GM18499 (cell line): ENCODE results near the gene VIT.

Source experiments
- ATAC-seq: cut with Tn5 transposase; IDR thresholded peaks from one replicate; pipeline ENCODE4 v1.9.1; 2021; ENCODE audit warnings: moderate number of reproducible peaks; ENCODE audit not compliant: insufficient read depth, unreplicated experiment

VIT gene

GRCh38 chr2:36750101-36750500 lies 53.6 kb downstream of the VIT start:
- no peak for ATAC-seq

GRCh38 chr2:36753706-36754221 lies 57.3 kb downstream of the VIT start:
- no peak for ATAC-seq

DNA sequence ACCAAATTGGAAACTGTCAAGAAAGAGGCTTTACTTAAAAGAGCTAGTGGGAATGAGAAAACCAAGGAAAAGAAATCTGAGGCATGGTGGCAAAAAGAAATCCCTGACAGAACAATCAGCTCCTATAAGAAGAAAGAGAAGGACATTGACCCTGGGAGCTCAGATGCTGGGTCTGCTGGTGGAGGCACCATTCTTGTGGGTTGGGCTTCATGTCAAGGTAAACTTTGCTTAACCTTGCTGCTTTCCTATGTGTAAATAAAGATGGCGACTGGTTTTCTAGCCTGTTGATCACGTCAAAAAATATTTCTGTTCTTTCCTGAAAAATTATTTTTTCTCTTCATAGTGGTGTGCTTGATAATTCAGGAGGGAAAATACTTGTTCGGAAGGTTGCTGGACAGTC lies 58.1 kb downstream of the VIT start:
- no peak for ATAC-seq

DNA sequence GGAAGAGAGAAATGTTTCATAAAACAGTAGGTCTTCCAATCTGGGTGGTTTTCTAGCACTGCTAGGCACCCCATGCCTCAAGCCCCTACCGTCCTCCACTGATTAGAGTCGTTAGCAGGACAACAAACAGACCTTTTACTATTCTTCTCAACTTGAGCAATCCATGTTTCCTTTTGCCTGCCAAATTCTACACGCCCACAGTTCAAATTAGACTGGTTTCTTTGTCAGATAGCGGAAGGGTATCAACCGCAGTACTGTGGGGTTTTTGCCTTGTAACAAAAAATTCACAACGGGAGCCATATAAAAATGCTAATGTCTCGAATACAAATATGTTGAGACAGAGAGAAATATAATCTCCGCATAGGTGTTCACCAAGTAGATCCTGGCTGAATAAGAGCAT lies 59.9 kb downstream of the VIT start:
- no peak for ATAC-seq

DNA sequence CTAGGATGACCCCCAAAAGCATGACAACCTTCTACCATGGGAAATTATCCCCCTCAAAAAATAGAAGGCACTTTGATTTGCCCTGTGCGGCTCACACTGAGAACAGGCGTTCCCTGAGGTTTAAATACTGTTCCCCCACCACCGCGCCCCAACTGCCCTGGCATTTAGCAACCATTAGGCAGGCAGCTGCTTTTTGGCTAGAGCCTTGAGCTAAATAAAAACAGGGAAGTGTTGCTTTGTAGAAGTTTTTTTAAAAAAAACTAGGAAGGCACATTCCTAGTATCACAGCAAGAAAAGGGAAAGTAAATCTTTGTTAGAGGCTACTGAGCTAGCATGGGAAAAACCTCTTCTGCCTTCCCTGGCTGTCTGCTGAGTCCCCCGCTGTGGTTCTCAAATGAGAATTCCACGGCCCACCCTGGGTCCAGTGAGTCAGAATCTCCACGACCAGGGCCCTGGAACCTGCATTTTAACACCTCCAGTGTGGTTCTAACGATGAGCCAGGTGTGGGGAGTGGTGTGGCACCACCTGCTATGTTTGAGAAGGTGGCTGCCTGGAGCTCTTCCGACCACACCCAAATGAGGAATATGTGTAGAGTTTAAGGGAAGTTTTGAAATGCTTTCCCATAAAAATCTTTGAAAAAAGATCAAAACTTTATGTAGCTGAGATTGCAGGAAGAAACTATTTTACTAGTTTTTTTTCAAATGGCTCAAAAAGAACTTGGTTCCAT lies 66.4 kb downstream of the VIT start:
- no peak for ATAC-seq

- no peak for ATAC-seq
These were observed 72.6 kb downstream of the VIT start for GRCh38 chr2:36769106-36769505.

GRCh38 chr2:36770542-36771287 lies 74.2 kb downstream of the VIT start:
- no peak for ATAC-seq

DNA sequence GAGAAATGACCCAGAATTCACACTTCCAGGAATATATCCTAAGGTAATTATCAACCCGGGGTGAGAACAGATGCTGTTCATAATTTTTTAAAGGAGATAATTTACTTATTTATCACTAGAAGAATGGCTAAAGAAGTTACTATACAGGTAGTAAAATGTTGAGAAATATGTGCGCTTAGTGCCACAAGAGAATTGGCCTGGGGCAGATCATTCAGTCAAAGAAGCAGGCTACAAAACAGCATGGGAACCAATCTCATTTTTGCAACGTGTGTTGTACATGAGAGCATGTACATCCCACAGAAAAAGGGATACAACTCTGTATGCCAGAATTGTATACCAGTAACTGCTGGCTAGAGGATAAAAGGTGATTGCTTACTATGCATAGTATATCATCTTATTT lies 75.2 kb downstream of the VIT start:
- ATAC-seq, result no peak

DNA sequence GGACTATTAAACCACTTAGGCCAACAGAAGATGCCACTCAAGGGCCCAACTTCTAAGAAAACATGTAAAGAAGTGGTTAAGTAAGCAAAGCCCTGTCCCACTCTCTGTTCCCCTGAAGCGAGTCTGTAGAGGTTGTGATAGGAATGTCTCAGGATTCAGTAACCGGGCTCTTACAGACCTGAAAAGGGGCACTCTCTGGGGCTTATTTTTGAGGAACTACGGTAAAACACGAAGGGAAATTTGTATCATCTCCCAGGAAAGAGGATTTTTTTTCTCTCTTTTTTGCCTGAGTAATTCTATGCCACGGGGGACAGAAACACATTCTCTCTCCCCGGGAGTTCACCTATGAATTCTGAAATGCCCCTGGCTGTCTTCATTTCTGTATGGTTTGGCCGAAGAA lies 77.4 kb downstream of the VIT start:
- ATAC-seq, result no peak

- ATAC-seq, result no peak
These were observed 78.8 kb downstream of the VIT start for GRCh38 chr2:36775261-36775660.

DNA sequence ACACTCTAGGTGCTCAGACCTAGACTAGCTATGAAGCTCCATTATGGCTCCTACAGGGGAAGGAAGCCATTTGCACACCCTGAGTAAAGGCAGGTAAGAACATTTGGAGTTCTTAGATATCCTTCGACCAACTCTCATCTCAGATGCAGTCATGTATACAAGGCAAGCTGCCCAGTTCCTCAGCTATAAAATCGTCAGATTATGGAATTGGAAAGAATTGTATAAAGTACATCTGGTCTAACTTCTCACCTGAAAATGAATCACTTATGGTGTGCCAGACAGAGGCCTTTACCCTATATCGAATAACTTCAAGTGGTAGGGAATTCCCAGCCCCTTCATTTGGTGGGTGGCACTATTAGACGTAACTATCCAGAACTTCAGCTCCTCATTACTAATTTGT lies 79.3 kb downstream of the VIT start:
- ATAC-seq, result no peak

GRCh38 chr2:36777272-36777671 lies 80.8 kb downstream of the VIT start:
- ATAC-seq, result no peak

- no peak for ATAC-seq
These were observed 81.3 kb downstream of the VIT start for GRCh38 chr2:36777788-36778187.

GRCh38 chr2:36779462-36779861 lies 83.0 kb downstream of the VIT start:
- ATAC-seq, result no peak

DNA sequence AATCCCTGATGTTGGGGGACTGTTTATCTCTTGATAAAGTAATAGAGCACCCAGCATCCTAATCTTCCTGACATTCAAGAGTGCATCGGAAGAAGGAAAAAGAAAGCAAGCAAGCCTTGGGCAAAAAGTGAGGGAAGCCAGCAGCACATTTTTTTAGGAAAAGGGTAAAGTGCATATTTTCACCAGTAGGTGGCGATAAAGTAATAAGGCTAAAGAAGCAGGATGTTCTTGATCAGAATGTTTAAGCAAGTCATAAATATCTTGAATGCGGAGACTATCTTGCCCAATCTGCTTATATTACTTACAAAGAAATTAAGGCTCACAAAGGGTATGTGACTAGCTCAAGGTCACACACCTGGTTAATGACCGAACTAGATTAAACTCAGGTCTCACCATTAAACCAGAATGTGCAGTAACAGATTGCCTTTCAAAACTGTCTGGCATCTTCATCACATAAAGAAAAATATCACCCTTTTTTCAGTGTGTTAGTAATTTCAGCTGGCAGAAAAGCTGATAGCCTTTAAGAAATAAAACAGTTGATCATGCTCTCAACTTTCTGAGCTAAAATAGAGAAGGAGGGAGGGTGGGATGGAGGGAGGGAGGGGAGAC lies 83.8 kb downstream of the VIT start:
- no peak for ATAC-seq

DNA sequence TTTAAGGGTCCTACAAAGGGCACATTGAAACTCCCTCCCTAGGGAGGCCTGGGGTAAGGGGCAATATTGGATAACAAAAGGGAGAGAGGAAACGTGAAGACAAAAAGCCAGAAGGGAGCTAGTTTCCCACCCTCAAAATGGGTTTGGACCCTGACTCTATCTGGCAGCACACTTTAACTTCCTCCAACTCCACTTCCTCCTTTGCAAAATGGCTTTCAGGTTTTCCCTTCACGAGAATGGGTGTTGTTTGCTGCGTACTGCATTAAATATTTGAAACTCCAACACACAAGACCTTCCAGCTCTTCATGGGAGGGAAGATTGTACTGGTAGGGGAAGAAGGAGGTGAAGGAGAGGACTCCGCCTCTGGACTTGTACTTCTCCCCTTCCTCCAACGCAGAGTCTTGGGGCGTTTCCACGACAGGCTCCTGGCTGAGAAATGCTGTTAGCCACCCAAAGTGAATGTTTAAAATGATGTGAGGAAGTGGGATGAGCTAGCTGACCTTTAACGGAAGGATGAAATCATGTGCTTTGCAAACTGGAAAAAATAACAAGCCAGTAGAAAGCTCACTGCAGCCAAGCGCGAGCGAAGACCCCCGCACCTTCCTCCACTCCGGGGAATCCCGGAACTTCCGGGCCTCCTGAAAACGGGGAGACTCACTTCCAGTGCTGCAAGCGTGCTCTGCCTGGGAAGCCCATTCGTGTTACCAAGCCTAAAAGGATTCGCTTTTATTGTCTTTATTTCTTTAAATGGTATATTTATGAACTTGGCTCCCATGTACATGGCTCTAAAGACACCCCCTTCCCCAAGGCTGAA lies 85.6 kb downstream of the VIT start:
- ATAC-seq, result no peak

GRCh38 chr2:36783246-36783645 lies 86.7 kb downstream of the VIT start:
- ATAC-seq, result no peak

DNA sequence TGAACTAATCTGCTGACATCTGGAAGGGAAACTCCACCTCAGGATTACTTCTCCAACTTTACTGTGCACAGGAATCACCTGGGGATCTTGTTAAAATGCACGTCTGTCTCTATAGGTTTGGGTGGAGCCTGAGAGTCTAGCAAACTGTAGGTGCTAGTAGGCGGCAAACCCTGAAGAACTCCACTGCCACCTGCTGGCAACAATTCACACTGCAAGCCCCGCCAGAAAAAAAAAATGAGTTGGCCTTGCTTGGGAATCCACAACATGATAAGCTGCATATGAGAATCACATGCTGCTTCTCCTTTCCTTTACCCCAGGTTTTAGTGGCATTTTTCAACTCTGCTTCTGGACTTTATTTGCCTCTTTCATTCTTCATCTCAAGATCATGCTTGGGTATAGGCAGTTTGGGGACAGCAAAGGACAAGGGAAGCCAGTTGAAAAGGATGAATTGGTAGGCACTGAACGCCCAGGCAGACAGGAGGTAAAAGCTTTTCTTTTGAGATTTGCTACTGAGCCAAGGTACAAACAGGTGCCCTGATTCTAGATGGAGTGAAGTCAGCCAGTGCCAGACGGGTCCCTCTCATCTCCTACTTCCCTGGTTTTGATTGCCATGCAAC lies 88.8 kb downstream of the VIT start:
- peak; percentile 48 for ATAC-seq

DNA sequence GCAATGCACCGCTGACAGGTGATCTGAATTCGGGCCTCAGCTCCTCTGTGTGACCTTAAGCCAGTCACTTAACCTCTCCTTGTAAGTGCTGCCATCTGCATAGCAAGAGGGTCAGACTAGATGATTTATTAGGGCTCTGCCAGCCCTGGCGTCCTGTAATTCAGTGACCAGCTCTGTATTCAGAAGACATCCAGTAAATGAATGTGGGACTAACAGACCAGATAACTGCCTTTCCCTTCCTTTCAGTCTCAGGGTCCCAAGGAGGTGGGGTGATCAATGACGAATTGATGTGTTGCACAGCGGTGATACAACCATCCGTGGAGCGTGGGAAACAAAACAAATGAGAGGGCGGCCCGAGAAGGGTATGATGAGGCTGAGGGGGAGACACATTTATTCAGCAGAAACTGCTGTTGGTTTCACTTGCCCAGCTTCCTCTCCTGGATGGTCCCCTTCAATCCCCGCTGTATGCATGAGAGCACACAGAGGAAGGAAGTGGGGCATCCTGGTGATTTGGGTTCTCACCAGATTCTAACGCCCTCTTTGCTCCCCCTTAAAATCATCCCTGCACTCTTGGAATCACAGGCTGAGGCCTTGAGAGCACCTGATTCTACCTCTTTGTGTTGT lies 92.8 kb downstream of the VIT start:
- no peak for ATAC-seq

- ATAC-seq, result no peak
These were observed 96.4 kb downstream of the VIT start for GRCh38 chr2:36792951-36793350.
